IMR-90 (cell line): Measurements from ENCODE around the gene DVL1. TPM values are rescaled to one million over a fixed set of nuclear protein-coding genes. Genes with fewer than 3 reads are reported as not detected.

Experiments
- ATAC-seq: fragments of 200-7000 bp; cut with Tn5 transposase; 2 replicates; pipeline ENCODE4 v1.9.1; 2020; ENCODE audit warnings: low read depth, mild to moderate bottlenecking, moderate library complexity
- BruUV-seq: library from RNA; stranded (reverse); fragments of 400-500 nt; replicated peaks from 2 replicates; lab custom pipeline; 2021; lab: Mats Ljungman, UMichigan
- CTCF ChIA-PET: fragments of 300-600 bp; formaldehyde crosslinking; extraction: SDS; loops from one replicate; lab custom pipeline; 2021; ENCODE audit warnings: antibody characterized with exemption; lab: Yijun Ruan, JAX
- POLR2A ChIA-PET: fragments of 300-600 bp; sonication (Branson Sonifier 250); formaldehyde crosslinking; loops from one replicate; lab custom pipeline; 2022; ENCODE audit warnings: antibody characterized with exemption; ENCODE audit not compliant: unreplicated experiment; lab: Charles Lee
- DNase-seq: peaks from one replicate; pipeline ENCODE4 v3.0.0; 2013
- H2AFZ ChIP-seq: replicated peaks from 2 replicates; pipeline ENCODE3; 2013; ENCODE audit warnings: low read length, mild to moderate bottlenecking; ENCODE audit not compliant: poor library complexity
- H2AK5ac ChIP-seq: 2 replicates; pipeline ENCODE4 v1.6.1; 2013; ENCODE audit warnings: low read depth, low read length, inconsistent platforms
- H2AK9ac ChIP-seq: replicated peaks from 2 replicates; pipeline ENCODE3; 2013; ENCODE audit warnings: mild to moderate bottlenecking, low read depth, low read length, moderate library complexity; ENCODE audit not compliant: poor library complexity
- H2BK120ac ChIP-seq: 2 replicates; pipeline ENCODE4 v1.6.1; 2013; ENCODE audit warnings: low read depth, low read length, inconsistent platforms
- H2BK15ac ChIP-seq: 3 replicates; pipeline ENCODE4 v1.6.1; 2013; ENCODE audit warnings: low read depth, low read length, inconsistent platforms
- H2BK20ac ChIP-seq: 2 replicates; pipeline ENCODE4 v1.6.1; 2013; ENCODE audit warnings: low read depth, mild to moderate bottlenecking, inconsistent platforms, low read length, moderate library complexity
- H2BK5ac ChIP-seq: 2 replicates; pipeline ENCODE4 v1.6.1; 2013; ENCODE audit warnings: mild to moderate bottlenecking, low read depth, low read length, inconsistent platforms; ENCODE audit not compliant: poor library complexity, severe bottlenecking
- H3K14ac ChIP-seq: replicated peaks from 2 replicates; pipeline ENCODE4 v1.6.1; 2013; ENCODE audit warnings: low read depth, low read length, inconsistent platforms
- H3K18ac ChIP-seq: 2 replicates; pipeline ENCODE4 v1.6.1; 2013; ENCODE audit warnings: low read depth, low read length, control low read depth
- H3K23ac ChIP-seq: 2 replicates; pipeline ENCODE4 v1.6.1; 2013; ENCODE audit warnings: low read depth, low read length, inconsistent platforms
- H3K27ac ChIP-seq: 2 replicates; pipeline ENCODE4 v1.5.1; 2013; ENCODE audit warnings: mild to moderate bottlenecking, control low read depth, low read length; ENCODE audit not compliant: insufficient read depth
- H3K27me3 ChIP-seq: 2 replicates; pipeline ENCODE4 v1.6.1; 2013; ENCODE audit warnings: low read length; ENCODE audit not compliant: control insufficient read depth, insufficient read depth
- H3K36me3 ChIP-seq: 2 replicates; pipeline ENCODE4 v1.6.1; 2013; ENCODE audit warnings: low read length, mixed read lengths; ENCODE audit not compliant: control insufficient read depth, insufficient read depth
- H3K4ac ChIP-seq: 2 replicates; pipeline ENCODE4 v1.6.1; 2013; ENCODE audit warnings: low read depth, low read length, inconsistent platforms
- H3K4me1 ChIP-seq: 2 replicates; pipeline ENCODE4 v1.6.1; 2013; ENCODE audit warnings: low read length, mixed read lengths; ENCODE audit not compliant: control insufficient read depth, insufficient read depth
- H3K4me2 ChIP-seq: 2 replicates; pipeline ENCODE4 v1.6.1; 2013; ENCODE audit warnings: low read depth, mild to moderate bottlenecking, control low read depth, low read length, moderate library complexity
- H3K4me3 ChIP-seq: 2 replicates; pipeline ENCODE4 v1.5.1; 2013; ENCODE audit warnings: low read depth, mild to moderate bottlenecking, control low read depth, low read length, moderate library complexity; ENCODE audit not compliant: insufficient read depth
- H3K56ac ChIP-seq: 2 replicates; pipeline ENCODE4 v1.6.1; 2013; ENCODE audit warnings: low read length, inconsistent platforms; ENCODE audit not compliant: insufficient read depth; ENCODE audit errors: extremely low read depth
- H3K79me1 ChIP-seq, 2 experiments: 2 replicates each; pipeline ENCODE4 v1.6.1; 2013; ENCODE audit warnings: low read length in 2 of 2, inconsistent platforms in 1 of 2, low read depth in 1 of 2
- H3K9ac ChIP-seq: 2 replicates; pipeline ENCODE4 v1.6.1; 2013; ENCODE audit warnings: low read depth, low read length, control low read depth
- H3K9me1 ChIP-seq: 2 replicates; pipeline ENCODE4 v1.6.1; 2013; ENCODE audit warnings: low read length, inconsistent platforms; ENCODE audit not compliant: insufficient read depth
- H3K9me3 ChIP-seq: 2 replicates; pipeline ENCODE4 v1.6.1; 2013; ENCODE audit warnings: low read length; ENCODE audit not compliant: control insufficient read depth, insufficient read depth
- H4K20me1 ChIP-seq: 2 replicates; pipeline ENCODE4 v1.6.1; 2013; ENCODE audit warnings: low read length, inconsistent platforms; ENCODE audit not compliant: insufficient read depth
- H4K5ac ChIP-seq: 2 replicates; pipeline ENCODE4 v1.6.1; 2013; ENCODE audit warnings: mild to moderate bottlenecking, low read depth, low read length, control low read depth
- H4K8ac ChIP-seq, 2 experiments: 2 replicates each; pipeline ENCODE4 v1.6.1; 2013; ENCODE audit warnings: low read depth in 2 of 2, low read length in 2 of 2, control low read depth in 1 of 2, inconsistent platforms in 1 of 2
- H4K91ac ChIP-seq: 2 replicates; pipeline ENCODE4 v1.6.1; 2013; ENCODE audit warnings: low read depth, low read length, inconsistent platforms; ENCODE audit not compliant: insufficient read depth
- POLR2A ChIP-seq: IDR thresholded peaks from 2 replicates; pipeline ENCODE4 v1.6.1; 2012; ENCODE audit warnings: mild to moderate bottlenecking, low read depth, low read length
- SMC3 ChIP-seq: fragments of 150-350 bp; IDR thresholded peaks from 2 replicates; pipeline ENCODE4 v1.6.1; 2016; ENCODE audit warnings: low read depth, mild to moderate bottlenecking, antibody characterized with exemption, low read length, moderate library complexity
- WGBS, 2 experiments: methylation state at CpG; one replicate each; pipeline versions ENCODE4 v1.1.5 to v1.1.7; 2013; ENCODE audit warnings: missing lambda C conversion rate in 2 of 2; ENCODE audit not compliant: insufficient read length in 1 of 2; ENCODE audit errors: extremely low coverage in 2 of 2; 5-methylcytosine and 5-hydroxymethylcytosine counted together
- dilution Hi-C: fragments of 300-500 bp; cut with HindIII; formaldehyde crosslinking; loops from one replicate; pipeline ENCODE4 v1.14.3; 2018; ENCODE audit warnings: low sequenced_read_pairs; ENCODE audit not compliant: unreplicated experiment
- in situ Hi-C: fragments of 300-500 bp; cut with MboI; formaldehyde crosslinking; loops from 3 replicates; pipeline ENCODE4 v1.14.3; 2019; ENCODE audit warnings: low sequenced_read_pairs, inconsistent platforms, mixed read lengths
- intact Hi-C: fragments of 100-400 bp; cut with micrococcal nuclease; formaldehyde crosslinking; loops from 2 replicates; pipeline ENCODE4 v1.10.0; 2022
- polyA plus RNA-seq, 3 experiments: library from polyadenylated mRNA; depleted of rRNA; stranded (reverse); fragments of >200 nt; gene quantifications; 2 replicates each; pipeline ENCODE4 v1.2.3, GENCODE V29; 2012; ENCODE audit warnings: low replicate concordance in 1 of 3
- total RNA-seq: library from RNA; depleted of rRNA; stranded (reverse); fragments of >200 nt; gene quantifications from 2 replicates; pipeline ENCODE4 v1.2.3, GENCODE V29; 2012

DVL1 gene
- total and polyA plus RNA-seq, 2 of the 4 experiments (the other 2 are of a cell fraction) = 27.2 to 35.9 TPM

GRCh38 chr1:1318777-1319645 lies 30.2 kb downstream of the DVL1 start:
- no peak overlapping the region for H3K4ac ChIP-seq
- no peak overlapping the region for H4K91ac ChIP-seq
- no TSS peak for BruUV-seq
- H3K23ac ChIP-seq = no peak overlapping the region
- POLR2A ChIA-PET = no interaction called here
- H3K9me1 ChIP-seq = peaks cover 4% of the 10 kb centered on the region
- peak overlapping the region; percentile 71 for H2AK9ac ChIP-seq
- no peak overlapping the region for H3K4me3 ChIP-seq
- ATAC-seq (no peak), DNase-seq (no peak)
- no peak overlapping the region for H4K5ac ChIP-seq
- peaks cover 72% of the 10 kb centered on the region for H4K20me1 ChIP-seq
- H3K27ac ChIP-seq = 0 out of 2 replicates have a peak overlapping the region, but pooled peaks have one; percentile 21
- H3K18ac ChIP-seq = no peak overlapping the region
- H3K4me1 ChIP-seq = peaks cover 13% of the 10 kb centered on the region; the same call in 1 of the 2 replicates
- intact Hi-C loops (no loop called here), dilution Hi-C loops (no loop called here), in situ Hi-C loops (no loop called here)
- no peak overlapping the region for H2BK5ac ChIP-seq
- H3K79me1 ChIP-seq = peaks cover 14 to 80% of the 10 kb centered on the region in 2 experiments
- H4K8ac ChIP-seq = no peak overlapping the region
- peak; percentile 40; the same call in 1 of the 2 replicates for TF ChIP-seq POLR2A
- no peak for TF ChIP-seq SMC3
- H3K27me3 ChIP-seq = no peaks in the 10 kb centered on the region
- H2BK120ac ChIP-seq = no peak overlapping the region
- H2AK5ac ChIP-seq = no peak overlapping the region
- no peak overlapping the region for H2BK20ac ChIP-seq
- no peak overlapping the region for H3K14ac ChIP-seq
- H3K4me2 ChIP-seq = no peak overlapping the region
- no peak overlapping the region for H3K9ac ChIP-seq
- no peaks in the 10 kb centered on the region for H3K9me3 ChIP-seq
- peak overlapping the region; percentile 11 for H2AFZ ChIP-seq
- 93% methylated on average over 13 of the region's 36 CpGs; no CpG with 5 or more reads in 1 of the 2 experiments for WGBS, 2 experiments
- H2BK15ac ChIP-seq = no peak overlapping the region
- CTCF ChIA-PET = interaction anchor here (0.6 kb wide), 1 partner anchor 40 kb away, joined by 3 read pairs; no protein-coding TSS in a partner anchor
- H3K56ac ChIP-seq = no peak overlapping the region
- H3K36me3 ChIP-seq = peaks cover 43% of the 10 kb centered on the region
